Thoracic aorta (tissue), 2 donors: ENCODE data around the gene TCP11L1. TPM values are rescaled to one million over a fixed set of nuclear protein-coding genes. Genes with fewer than 3 reads are reported as not detected.

Source experiments
- ATAC-seq: fragments of 150-250 bp; one replicate; pipeline ENCODE4 v1.8.0; 2017; ENCODE audit warnings: low read depth; ENCODE audit not compliant: insufficient number of reproducible peaks, low FRiP score
- DNase-seq: peaks from one replicate; pipeline ENCODE4 v3.0.0-alpha.2; 2020; ENCODE audit warnings: low spot score
- H3K27ac ChIP-seq, 2 donors: fragments of 200-600 bp; sonication (generic); 1 replicate in 1 of 2; 2 replicates in 1 of 2; pipeline ENCODE4 v1.5.1; 2016; ENCODE audit warnings: mild to moderate bottlenecking in 2 of 2, moderate library complexity in 2 of 2
- H3K27me3 ChIP-seq: fragments of 200-600 bp; sonication (generic); replicated peaks from 2 replicates; pipeline ENCODE4 v1.6.0; 2016; ENCODE audit warnings: mild to moderate bottlenecking; ENCODE audit not compliant: insufficient read depth
- H3K36me3 ChIP-seq: fragments of 200-600 bp; sonication (generic); one replicate; pipeline ENCODE4 v1.5.1; 2016
- H3K4me1 ChIP-seq, 2 donors: fragments of 200-600 bp; sonication (generic); 1 replicate in 1 of 2; 2 replicates in 1 of 2; pipeline versions ENCODE4 v1.5.1 to v1.6.0; 2016; ENCODE audit warnings: low read depth in 2 of 2, mild to moderate bottlenecking in 1 of 2; ENCODE audit not compliant: control insufficient read depth in 1 of 2
- H3K4me3 ChIP-seq: fragments of 200-600 bp; sonication (generic); 2 replicates; pipeline ENCODE4 v1.5.1; 2016; ENCODE audit warnings: mild to moderate bottlenecking
- H3K9me3 ChIP-seq: fragments of 200-600 bp; sonication (generic); 2 replicates; pipeline ENCODE4 v1.5.1; 2016
- total RNA-seq, 2 donors: library from RNA; depleted of rRNA; stranded (reverse); fragments of >200 nt; gene quantifications; one replicate each; pipeline versions ENCODE4 v1.1.0 to v1.2.3, GENCODE V29; 2016
- TF ChIP-seq, protein P1 (sequence below): fragments of 200-600 bp; sonication (generic); IDR thresholded peaks from one replicate; pipeline ENCODE4 v1.5.1; 2019; ENCODE audit warnings: antibody characterized with exemption

TCP11L1 gene
- total RNA-seq, 2 donors from 2014 or later: 49.2 to 62.7 TPM

DNA sequence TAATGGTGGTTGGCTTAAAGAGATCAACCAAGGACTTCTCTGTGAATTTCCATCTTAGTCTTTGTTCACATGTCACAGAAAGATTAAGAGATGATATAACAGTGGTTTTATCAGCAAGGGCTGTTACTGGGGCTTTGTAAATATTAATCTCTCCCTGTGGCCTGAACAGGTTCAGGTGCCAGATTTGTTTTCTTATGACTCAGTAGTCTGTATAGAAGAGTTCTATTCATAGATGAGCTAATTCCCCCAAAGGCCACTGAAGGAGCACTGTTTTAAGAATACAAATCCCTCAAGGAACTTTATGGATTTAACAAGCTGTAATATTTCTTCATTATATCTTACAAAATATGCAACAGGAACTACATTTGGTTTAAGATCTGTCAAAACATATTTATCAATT, 50.4 kb downstream of the TCP11L1 start:
- Histone ChIP-seq H3K36me3 (peaks cover 3% of the 10 kb centered on the region), H3K27ac (no peak overlapping the region), H3K27me3 (no peaks in the 10 kb centered on the region), H3K4me3 (no peak overlapping the region), H3K4me1 (no peaks in the 10 kb centered on the region), H3K9me3 (no peaks in the 10 kb centered on the region)
- DNase-seq (no peak), ATAC-seq (no peak)
- TF ChIP-seq, protein P1, sequence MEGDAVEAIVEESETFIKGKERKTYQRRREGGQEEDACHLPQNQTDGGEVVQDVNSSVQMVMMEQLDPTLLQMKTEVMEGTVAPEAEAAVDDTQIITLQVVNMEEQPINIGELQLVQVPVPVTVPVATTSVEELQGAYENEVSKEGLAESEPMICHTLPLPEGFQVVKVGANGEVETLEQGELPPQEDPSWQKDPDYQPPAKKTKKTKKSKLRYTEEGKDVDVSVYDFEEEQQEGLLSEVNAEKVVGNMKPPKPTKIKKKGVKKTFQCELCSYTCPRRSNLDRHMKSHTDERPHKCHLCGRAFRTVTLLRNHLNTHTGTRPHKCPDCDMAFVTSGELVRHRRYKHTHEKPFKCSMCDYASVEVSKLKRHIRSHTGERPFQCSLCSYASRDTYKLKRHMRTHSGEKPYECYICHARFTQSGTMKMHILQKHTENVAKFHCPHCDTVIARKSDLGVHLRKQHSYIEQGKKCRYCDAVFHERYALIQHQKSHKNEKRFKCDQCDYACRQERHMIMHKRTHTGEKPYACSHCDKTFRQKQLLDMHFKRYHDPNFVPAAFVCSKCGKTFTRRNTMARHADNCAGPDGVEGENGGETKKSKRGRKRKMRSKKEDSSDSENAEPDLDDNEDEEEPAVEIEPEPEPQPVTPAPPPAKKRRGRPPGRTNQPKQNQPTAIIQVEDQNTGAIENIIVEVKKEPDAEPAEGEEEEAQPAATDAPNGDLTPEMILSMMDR: no peak

DNA sequence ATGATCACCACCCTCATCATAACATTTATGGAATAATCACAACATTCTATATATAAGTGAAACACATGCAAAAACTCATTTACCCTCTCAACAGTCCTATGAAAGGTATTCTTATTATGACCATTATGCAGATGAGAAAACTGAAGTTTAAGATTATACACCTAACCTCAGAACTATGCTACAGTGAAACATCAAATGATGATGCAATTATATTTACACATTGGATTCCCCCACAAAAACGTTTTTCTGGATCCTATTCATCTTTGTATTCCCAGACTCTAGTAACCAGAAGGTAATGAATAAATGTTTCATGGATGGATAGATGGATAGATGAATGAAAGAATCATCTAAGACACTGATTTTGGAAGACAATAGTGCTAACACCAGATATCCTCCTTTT, 54.8 kb downstream of the TCP11L1 start:
- H3K36me3 ChIP-seq: peaks cover 20% of the 10 kb centered on the region
- TF ChIP-seq, protein P1: no peak
- H3K4me3 ChIP-seq: no peak overlapping the region
- no peak overlapping the region for H3K27ac ChIP-seq
- no peaks in the 10 kb centered on the region for H3K4me1 ChIP-seq
- ATAC-seq: no peak
- no peaks in the 10 kb centered on the region for H3K9me3 ChIP-seq
- no peaks in the 10 kb centered on the region for H3K27me3 ChIP-seq
- no peak for DNase-seq

DNA sequence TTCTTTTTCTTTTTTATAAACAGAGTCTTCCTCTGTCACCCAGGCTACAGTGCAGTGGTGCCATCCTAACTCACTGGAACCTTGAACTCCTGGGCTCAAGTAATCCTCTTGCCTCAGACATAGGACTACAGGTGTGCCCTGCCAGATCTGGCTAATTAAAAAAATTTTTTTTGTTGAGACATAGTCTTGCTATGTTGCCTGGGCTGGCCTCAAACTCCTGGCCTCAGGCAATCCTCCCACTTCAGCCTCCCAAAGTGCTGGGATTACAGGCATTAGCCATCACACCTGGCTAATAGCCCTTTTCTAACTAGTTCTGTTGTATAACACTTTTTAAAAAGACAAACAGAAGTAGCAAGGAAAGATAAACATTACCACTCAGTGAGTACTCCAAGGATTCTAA, 64.5 kb downstream of the TCP11L1 start:
- ATAC-seq: no peak
- H3K27me3 ChIP-seq: no peaks in the 10 kb centered on the region
- H3K4me3 ChIP-seq: no peak overlapping the region
- H3K36me3 ChIP-seq: peaks cover 14% of the 10 kb centered on the region
- no peak overlapping the region for H3K27ac ChIP-seq
- TF ChIP-seq, protein P1: no peak
- H3K4me1 ChIP-seq: no peaks in the 10 kb centered on the region
- H3K9me3 ChIP-seq: no peaks in the 10 kb centered on the region
- no peak for DNase-seq

DNA sequence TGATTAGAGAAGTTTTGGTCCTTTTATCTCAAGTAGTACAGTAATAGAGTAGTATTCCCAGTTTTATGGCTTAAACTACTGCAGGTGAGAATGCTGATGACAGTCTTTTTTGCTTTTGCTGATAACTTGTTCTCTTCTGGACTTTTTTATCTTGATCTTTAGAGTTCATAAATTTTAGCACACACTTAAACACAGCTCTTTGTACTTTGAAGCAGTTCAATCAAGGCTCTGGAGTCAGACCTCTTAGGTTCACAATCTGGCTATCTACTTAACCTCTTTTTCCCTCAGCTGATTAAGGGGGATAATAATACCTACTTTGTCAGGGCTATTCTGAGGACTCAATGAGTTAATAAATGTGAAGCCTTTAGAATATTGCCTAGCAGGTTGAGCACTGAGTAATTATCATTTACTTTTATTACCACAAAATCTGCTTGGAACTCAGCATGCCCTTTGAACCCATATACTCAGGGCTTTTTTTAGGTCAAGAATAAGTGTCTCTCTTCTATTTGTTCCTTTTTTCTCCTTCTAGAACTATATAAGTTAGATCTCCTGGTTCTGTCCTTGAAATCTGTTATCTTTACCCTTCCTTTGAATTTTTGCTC, 70.0 kb downstream of the TCP11L1 start:
- Histone ChIP-seq H3K27me3 (no peaks in the 10 kb centered on the region), H3K4me3 (no peak overlapping the region), H3K27ac (no peak overlapping the region), H3K4me1 (no peaks in the 10 kb centered on the region), H3K36me3 (no peaks in the 10 kb centered on the region), H3K9me3 (no peaks in the 10 kb centered on the region)
- TF ChIP-seq, protein P1: no peak
- no peak for DNase-seq
- no peak for ATAC-seq

DNA sequence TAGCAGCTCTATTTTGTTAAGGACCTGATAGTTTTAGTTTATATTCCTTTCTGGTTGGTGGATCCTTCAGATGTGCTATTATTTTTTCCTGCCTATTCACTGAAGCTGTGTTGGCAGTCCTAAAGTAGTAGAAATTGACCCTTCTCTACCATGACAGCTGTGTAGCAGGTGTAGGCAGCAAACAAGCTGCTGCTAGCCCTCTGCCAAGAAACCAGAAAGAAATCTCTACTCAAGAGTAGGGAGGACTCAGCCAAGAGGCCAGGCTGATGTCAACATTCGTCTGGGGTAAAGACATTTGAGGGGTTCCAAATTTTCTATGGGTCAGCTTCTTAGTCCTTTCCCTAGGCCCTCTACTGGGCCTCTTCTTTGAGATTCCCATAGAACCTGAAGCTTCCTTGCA, 70.7 kb downstream of the TCP11L1 start:
- H3K4me3 ChIP-seq: no peak overlapping the region
- TF ChIP-seq, protein P1: no peak
- no peaks in the 10 kb centered on the region for H3K36me3 ChIP-seq
- no peak for ATAC-seq
- no peaks in the 10 kb centered on the region for H3K27me3 ChIP-seq
- no peak overlapping the region for H3K27ac ChIP-seq
- H3K9me3 ChIP-seq: no peaks in the 10 kb centered on the region
- DNase-seq: no peak
- H3K4me1 ChIP-seq: no peaks in the 10 kb centered on the region
